KBM-7 (cell line): ENCODE results near the gene ALX4.

Experiments used
- DNase-seq: peaks from one replicate; pipeline ENCODE4 v3.0.0-alpha.2; 2015
- in situ Hi-C: fragments of 300-500 bp; cut with MboI; formaldehyde crosslinking; loops from 2 replicates; pipeline ENCODE4 v1.14.3; 2020; ENCODE audit warnings: low sequenced_read_pairs, low pct_unique_long_range_greater_than_20kb, mixed read lengths

Gene ALX4

DNA sequence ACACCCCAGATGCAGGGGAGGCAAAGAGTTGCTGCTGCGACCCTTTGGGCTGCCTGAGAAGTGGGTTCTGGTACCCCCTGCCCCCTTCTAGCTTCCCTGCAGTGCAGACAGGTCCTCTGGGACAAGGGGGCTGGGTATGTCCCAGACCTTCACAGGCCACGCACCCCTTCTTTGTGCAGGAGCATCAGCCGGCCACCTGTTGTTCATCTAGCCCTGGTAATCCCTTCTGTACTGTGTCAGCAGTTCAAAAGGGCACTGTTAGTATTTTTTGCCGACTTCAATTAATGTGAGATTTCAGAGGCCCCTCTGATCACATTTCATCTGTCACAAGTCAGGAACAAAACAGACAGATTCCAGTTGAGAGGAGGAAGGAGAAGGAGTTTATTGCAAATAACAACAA, 49.9 kb downstream of the ALX4 start:
- no peak for DNase-seq
- in situ Hi-C loops: no loop called here

DNA sequence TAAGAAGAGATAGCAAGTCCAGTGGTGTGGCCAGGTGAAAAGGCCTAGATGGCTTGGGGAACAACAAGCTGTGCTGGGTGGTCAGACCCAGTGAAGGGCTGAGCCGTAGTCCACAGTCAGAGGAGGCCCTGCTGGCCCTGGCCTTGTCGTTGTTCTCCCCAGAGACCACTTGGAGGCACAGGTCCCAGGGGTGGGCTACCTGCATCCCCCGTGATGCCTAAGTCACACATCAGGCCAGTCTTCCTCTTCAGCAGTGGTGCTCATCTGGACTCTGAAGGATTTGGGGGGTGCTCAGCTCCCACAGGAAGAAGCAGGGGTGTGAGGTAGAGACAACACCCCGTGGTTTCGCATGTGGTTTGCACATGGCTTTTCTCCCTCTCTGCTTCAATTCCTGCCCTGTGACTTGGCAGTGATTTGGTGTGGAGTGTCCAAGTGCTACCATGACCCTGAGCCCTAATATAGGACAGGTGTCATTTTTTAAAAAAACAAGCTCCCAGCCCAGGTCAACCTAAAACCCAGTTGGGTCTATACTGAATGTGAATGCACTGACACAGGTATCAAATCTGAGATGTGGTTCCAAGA, 51.0 kb downstream of the ALX4 start:
- no peak for DNase-seq
- in situ Hi-C loops: no loop called here

DNA sequence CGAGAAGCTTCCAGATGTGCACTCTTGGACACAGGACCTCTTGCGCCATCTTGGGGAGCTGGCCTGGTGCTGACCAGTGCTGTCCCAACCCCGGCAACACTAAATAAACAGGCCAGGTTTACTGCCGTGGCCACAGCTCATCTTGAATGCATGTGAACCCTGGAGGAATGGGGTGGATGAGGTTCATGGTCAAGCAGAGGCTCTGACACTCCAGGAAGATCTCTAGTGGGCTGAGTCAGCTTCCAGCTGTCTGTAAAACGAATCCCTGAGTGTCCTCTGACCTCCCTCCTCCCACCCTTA, 51.8 kb downstream of the ALX4 start:
- in situ Hi-C loops: no loop called here
- DNase-seq: no peak

DNA sequence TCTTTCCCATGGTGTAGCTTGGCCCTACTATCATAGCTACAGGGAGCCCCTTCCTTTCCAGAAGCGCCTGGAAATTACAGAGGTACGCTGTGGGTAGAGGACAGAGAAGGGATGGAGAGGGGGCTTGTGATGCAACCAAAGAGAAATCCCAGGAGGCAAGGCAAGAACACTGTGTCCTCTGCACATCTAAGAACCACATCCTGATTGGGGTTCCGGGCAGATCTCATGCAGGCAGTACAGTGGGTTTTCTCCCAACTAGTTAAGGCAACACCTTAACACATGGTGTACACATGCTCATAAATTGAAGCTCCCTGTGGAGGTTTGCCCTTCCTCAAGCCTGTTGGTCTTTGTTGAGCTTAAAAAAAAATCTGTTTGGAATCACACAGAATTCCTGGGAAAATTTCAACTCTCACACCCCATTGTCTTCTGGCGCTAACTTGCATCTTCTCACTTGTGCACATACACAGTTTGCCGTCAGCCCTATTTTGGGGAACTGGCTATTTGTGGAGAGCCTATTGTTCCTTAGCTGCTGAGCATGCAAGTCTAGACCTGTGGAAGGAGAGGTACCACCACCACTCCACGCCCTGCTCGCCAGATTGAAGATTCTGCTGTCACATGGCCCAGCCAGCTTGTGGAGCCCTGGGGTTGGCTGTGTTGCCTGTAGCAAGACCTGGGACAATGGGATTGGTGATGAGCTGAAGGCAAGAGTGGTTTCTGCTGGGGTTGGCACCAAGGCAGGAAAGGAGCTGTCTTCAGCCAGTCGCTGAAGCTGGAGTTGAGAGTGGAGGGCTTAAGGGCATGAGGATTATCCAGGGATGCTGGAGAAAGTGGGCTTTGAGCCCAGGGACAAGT, 52.4 kb downstream of the ALX4 start:
- in situ Hi-C loops: no loop called here
- DNase-seq: no peak

DNA sequence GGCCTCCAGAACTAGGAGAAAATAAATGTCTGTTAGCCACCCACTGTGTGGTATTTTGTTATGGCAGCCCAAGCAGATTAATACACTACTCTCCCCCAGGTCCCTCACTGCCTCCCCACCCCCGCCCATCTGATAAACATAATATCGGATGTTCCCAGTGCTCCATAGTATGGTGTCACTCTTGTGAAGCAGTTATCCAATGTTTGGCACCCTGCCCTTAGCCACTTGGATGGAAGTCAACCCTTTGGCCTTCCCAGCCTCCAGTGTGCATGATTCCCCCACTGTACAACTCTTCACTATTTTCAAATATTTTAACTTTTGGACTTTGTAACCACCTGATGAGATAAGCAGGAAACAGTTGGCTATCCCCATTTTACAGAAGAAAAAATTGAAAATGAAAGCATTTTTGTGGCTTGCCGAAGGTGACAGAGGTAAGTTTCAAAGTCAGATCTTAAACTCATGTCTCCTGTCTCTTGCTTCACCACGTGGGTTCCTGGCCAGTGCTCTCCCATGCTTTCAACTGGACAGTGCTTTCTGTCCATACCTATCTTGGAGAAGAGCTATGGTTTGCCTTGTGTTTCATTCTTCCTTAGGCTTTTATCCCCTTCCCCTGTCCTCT, 53.2 kb downstream of the ALX4 start:
- in situ Hi-C loops: no loop called here

DNA sequence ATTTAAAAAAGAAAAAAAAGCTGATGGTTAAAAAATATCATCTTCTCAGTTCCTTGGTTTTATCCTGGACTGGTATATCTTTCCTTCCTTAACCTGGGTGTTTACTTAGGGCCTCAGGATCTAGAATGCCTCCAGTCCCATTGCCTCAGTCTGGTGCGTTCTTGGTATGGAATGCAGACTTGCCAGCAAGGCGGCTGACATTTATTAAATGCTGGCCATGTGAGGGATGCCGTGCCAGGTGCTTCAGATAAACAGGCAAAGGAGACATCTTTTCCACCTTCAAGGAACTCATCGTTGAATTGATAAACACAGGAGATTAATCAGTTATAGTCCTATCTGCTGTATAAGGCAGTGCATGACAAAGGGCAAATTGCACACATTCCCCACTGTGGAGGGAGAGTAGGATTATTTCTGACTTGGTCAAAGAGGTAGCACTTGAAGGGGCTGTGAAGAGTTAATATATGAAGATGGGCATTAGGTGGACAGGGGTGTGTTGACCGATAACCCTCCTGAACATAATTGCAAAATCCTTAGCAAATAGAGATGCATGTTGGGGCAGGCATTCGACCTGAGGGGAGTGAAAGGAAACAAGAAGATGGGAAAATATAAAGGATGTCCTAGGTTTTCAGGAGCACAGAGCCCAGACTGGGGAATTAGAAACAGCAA, 54.4 kb downstream of the ALX4 start:
- in situ Hi-C loops: no loop called here
- DNase-seq: no peak

More for the DNA sequence above, 53.2 kb downstream of the ALX4 start:
- no peak for DNase-seq

DNA sequence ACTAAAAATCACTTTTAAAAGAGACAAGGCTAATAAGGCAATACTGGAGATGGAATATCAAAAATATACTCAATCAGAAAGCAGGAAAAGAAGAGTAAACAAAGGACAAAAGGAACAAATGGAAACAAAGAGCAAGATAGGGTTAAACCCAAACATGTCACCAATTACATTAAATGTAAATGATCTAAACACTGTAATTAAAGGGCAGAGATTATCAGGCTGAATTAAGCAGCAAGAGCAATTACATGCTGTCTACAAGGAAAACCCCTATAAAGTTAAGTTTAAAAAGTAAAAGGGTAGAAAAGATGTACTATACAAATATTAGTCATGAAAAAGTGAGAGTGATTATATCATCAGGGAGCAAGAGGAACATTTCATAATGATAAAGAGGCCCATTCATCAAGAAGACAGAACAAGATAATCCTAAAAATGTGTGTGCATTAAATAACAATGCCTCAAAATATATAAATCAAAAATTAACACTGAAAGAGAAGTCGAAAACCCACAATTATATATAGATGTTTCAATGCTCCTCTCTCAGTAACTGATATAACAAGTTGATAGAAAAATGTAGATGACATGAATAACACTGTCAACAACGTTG, 56.8 kb downstream of the ALX4 start:
- DNase-seq: no peak
- in situ Hi-C loops: no loop called here

DNA sequence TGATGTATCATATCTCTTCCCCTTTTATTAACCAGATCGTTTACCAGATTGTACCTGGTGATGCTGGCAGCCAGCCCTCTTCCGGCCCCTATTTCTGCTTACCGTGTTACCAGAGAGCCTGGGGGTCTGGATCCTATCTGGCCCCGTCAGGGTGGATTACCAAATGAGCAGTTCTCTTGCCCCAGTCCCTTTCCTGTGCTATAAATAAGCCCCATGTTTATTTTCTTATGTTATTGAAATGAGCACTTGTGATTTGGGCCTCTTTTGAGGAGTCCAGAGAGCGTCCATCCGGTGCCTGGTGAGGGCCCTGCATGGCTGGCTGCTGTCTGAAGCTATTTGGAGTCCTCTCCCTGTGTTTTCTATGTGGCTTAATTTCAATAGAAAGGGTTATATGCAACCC, 59.5 kb downstream of the ALX4 start:
- no peak for DNase-seq
- in situ Hi-C loops: no loop called here

DNA sequence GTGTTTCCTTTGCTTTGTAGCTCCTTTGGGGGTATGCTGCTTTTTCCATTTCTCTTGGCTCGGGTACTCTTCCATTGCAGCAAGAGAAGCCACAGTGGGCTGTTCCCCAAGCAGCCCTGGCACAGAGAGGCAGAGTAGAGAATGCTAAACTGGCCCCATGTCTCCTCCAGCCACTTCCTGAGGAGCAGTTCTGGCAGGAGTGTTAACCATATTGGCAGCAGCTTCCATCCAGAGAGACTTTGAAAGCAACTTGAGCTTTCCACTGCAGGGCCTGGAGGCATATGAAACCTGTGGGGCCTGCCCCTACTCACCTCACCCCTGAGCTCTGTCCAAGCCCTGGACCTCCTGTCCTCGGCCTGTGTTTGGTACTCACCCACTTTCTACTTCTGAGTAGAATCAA, 61.8 kb downstream of the ALX4 start:
- no peak for DNase-seq
- in situ Hi-C loops: no loop called here

DNA sequence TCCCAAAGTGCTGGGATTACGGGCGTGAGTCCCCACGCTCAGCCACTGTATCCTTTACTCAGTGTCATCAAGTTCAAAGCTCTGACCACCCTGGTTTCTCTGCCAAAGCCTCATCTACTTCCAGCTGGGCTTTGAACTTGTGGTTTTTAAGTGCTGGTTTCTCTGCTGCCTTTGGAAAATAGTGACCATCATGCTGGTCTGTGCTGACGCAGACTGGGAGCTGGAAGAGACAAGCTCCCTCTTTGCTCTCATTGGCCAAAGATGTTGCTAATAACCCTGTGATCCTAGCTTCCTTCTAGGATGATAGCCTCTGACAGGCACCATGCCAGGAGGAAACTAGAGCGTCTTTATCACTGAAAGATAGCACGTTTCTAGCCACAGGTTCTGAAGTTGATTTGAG, 62.4 kb downstream of the ALX4 start:
- in situ Hi-C loops: no loop called here
- DNase-seq: no peak

DNA sequence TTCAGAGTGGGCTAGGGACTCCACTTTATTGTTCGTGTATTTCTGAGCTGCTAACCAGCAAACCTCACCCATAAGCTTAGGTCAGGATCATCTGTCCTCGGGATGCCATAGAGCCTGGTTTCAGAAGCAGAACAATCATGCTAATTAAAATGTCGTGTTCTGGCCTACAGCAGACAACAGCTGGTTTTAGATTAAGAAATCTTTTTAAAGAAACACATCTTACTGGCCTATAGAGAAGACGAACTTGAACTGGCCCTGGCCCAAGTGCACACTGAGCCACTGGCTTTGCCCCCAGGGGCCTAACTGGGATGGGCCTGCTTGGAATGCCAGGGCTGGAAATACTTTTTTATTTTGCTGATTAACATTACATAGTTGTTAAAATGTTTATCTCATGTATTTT, 63.2 kb downstream of the ALX4 start:
- no peak for DNase-seq
- in situ Hi-C loops: no loop called here

DNA sequence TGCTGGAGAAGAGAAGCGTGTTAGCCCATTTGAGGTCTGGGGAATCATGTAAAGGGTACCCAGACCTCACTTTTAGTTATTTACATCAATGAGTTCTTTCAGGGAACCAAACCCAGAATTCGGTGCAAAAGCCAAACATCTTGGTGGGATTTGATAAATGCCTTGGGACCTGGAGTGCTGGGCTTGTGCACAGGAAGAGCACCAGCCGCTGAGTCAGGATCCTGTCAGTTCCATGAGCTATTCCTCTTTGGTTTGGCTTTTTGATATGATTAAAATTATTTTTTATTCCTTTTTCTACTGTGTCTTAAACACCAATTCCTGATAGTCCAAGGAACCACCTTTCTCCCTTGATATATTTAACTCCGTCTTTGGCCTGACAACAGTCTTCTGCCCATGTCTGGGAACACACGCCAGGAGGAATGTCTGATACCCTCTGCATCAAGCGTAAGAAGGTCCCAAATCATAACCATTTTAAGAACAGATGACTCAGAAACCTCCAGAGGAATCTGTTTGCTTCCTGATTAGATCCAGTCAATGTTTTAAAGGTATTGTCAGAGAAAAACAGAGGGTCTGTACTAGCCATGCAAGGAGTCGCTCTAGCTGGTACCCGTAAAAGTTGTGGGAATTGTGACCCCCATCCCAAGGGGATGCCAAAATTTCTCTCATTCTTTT, 65.2 kb downstream of the ALX4 start:
- no peak for DNase-seq
- in situ Hi-C loops: no loop called here

DNA sequence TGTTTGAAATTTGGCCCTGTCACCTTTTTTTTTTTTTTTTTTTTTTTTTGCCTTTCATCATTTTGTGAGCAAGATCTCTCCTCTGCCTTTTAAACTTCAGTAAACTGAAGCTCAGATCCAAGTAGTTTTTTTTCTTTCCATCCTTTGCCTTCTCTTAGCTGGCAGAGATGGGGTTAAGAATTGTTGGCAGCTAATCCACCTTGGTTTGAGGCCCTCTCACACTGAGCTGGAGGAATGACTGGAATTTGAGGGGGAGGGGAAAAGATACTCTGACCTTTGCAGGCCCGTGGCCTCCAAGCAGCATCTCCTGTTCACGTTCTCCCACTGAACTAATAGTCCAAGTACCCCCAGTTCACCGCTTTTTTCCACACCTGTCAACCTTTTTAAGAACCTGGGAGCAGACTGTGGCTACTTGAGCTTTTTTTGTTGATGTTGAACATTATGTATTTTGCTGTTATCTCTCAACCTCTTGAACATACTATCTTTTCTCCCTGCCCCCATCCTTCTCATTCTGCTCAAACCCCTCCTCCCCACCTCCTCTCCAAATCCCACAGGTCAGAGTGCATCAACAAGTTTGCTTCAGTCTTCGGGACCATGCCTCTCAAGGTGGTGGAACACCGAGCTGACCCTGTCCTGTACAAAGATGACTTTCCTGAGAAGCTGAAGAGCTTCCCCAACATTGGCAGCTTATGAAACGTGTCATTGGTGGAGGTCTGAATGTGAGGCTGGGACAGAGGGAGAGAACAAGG, 66.2 kb downstream of the ALX4 start:
- no peak for DNase-seq
- in situ Hi-C loops: no loop called here

DNA sequence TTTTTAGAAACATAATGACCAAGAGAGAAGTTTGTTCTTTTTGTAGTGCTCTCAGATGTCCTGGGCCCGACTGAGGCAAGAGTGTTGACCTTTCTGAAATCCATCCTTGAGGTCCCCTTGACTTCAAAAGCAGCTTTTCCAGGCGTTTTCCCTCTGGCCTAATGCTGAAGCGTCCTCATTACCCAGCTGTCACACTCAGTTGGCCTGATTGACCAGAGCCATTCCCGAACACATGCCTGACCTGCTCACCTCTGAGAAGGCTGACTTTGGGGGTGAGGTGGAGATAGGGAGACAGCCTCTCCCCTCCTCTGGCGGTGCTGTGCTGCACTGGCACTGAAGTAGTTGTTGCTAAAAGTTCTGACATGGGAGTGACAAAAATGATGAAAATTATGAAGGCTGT, 66.9 kb downstream of the ALX4 start:
- in situ Hi-C loops: no loop called here

DNA sequence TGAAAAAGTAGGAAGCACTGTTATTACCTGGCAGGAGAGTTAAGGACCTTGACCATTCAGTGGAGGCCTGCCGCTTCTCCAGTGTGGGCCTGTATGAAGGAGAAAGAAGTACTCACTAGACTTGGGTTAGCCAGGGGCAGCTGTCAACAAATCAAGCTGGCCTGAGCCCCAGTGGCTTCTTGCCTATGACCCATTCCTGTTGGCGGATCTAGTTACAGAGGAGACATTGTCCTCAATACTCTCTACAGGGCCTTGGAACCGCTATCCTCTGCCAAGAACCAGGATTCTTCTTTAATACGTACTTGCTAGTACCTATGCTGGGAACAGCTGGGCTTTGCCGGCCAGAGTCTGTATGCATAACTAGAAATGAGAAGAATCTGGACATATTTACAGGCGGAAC, 68.1 kb downstream of the ALX4 start:
- in situ Hi-C loops: no loop called here
- no peak for DNase-seq

More for the DNA sequence above, 66.9 kb downstream of the ALX4 start:
- no peak for DNase-seq

DNA sequence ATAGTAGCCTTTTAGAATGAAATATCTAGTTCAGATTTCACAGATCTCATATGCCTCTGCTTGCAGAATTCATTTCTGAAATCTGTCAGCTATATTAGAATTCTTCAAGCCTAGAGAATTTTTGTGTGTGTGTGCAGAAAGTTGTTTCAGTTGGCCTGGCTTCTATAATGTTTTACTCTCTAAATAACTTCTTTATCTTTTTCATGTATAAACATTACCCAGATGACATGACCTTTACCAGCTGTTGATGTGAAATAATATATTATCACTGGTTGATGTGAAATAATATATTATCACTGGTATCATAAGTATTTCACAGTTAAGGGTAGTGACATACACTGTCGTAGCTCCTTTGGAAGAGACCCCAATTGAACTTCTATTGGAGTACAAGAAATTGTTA, 72.8 kb downstream of the ALX4 start:
- in situ Hi-C loops: no loop called here
- no peak for DNase-seq

DNA sequence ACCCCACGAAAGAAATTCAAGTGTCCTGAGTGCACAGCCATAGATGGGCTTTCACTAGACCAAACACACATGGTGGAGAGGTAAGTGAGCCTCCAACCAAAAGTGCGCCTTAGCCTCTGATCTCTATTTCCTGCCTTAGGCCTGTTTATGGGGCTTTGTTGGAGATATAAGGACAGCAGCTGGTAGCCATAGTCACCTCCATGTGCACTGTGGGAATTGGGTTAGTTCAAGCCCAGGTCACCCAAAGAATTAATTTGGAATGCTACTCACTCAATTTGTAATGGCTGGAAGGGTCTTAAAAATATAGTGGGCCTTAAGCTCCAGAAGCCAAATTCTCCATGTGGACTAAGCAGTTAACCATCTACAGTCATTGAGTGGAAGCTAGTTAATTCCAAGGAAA, 73.6 kb downstream of the ALX4 start:
- no peak for DNase-seq
- in situ Hi-C loops: no loop called here

DNA sequence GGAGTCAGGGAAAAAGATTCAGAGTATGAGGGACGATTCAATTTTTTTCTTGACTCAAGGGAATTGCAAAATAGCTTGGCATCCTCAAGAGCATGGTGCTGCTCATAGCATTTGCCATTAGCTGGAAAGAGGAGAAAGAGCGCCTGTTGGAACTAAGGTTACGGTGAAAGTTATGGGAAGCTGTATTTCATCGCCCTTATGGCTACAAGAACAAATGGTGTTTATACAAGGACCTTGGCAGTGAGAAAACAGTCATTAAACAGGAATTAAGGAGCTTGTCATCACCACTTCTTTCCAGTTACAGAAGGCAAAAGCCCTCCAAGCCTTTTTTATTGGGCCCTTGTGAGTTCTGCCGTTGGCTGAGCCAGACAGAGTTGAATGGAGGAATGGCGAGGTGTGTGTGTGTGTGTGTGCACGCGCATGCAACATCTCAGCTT, 74.2 kb downstream of the ALX4 start:
- in situ Hi-C loops: no loop called here
- DNase-seq: no peak

DNA sequence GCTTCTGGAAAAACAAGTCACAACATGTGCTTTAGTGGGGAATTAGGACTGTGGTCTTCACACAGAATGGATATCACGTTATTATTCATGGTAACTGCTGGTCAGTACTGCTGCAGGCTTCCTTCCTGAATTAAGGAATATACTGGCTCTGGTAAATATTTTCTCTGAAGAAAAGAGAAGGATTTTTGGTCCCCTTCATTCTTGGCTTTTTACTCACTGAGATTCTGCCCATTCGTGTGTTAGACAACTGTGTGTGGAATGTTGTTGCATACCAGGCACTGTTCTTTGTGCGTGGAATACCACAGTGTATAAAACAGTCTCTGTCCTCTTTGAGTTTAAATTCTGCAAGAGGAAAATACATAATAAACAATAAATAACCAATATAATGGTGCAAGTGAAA, 80.3 kb downstream of the ALX4 start:
- no peak for DNase-seq
- in situ Hi-C loops: no loop called here
